TTC549 (cell line): Measurements from ENCODE around the gene DYNLT2B.
"Not testable (repeated sequence)": the region's sequence is repeated elsewhere in the genome, so short reads cannot be mapped to it uniquely, and the experiment has no call there.

Experiments
- FAIRE-seq: peaks from 2 replicates; lab custom pipeline; 2012; peaks lifted over from hg19 to GRCh38; lab: Jason Lieb, UNC

DYNLT2B gene

GRCh38 chr3:196317687-196318467 is at the start of gene DYNLT2B:
DYNLT2B (minus strand) TSS chr3:196318240; CDS start chr3:196318152, 88 bp downstream.
- no peak for FAIRE-seq

DNA sequence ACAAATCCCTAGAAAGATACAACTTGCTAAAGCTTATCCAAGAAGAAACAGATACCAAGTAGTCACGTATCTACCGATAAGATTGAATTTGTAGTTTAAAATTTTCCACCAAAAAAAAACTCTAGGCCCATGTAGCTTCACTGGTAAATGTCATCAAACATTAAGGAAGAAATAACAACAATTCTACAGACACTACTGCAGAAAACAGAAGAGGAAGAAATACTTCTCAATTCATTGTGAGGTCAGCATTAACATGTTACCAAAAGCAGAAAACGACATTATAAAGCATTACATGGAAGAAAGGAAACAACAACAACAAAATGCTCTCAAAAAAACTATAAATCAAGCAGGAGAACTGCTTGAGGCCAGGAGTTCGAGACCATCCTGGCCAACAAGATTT is 47.7 kb upstream of the DYNLT2B start:
- no peak for FAIRE-seq

- FAIRE-seq = no peak
Measured at GRCh38 chr3:196360586-196360985, 42.5 kb upstream of the DYNLT2B start.

GRCh38 chr3:196358540-196358939 is 40.5 kb upstream of the DYNLT2B start:
- not testable (repeated sequence) for FAIRE-seq

- no peak for FAIRE-seq
Measured at GRCh38 chr3:196357905-196358304, 39.9 kb upstream of the DYNLT2B start.

DNA sequence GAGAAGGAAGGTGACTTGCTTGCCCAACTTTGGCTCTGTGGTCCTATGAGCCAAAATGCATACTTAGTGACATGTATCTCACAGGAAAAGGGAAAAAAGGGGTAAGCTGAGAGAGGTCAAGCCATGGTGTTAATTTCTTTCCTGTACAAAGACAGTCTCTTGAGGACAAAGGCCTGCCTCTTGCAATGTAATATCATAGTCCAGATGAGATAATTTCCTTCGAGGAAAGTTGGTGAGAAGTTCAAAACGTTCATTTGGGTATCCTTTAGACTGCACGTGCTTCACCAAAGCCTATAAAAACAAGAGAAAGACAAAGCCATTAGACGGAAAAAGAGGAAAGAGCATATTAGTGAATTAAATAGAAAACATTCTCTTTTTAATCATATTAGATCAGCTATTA is 38.5 kb upstream of the DYNLT2B start:
- FAIRE-seq = no peak

GRCh38 chr3:196355668-196356067 is 37.6 kb upstream of the DYNLT2B start:
- no peak for FAIRE-seq

- no peak for FAIRE-seq
Measured at GRCh38 chr3:196354132-196354531, 36.1 kb upstream of the DYNLT2B start.

- no peak for FAIRE-seq
Measured at GRCh38 chr3:196351541-196351940, 33.5 kb upstream of the DYNLT2B start.

GRCh38 chr3:196350067-196350466 is 32.0 kb upstream of the DYNLT2B start:
- no peak for FAIRE-seq

DNA sequence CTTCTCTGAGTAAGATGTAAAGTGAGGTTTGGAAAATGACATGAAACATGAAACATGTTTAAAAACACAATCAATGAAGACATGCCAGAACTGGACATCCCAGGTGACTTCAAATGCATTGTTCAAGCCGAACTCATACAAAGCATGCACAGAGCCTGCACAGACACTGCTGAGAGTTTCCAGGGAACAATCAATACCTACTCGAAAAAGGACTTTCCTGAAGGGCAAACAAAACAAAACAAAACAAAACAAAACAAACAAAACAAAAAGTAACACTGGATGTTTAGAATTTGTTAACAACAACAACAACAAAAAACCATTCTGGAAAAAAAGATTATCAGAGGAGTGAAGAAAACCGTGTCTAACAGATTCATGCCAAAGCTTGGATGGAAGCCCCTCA is 30.7 kb upstream of the DYNLT2B start:
- no peak for FAIRE-seq

DNA sequence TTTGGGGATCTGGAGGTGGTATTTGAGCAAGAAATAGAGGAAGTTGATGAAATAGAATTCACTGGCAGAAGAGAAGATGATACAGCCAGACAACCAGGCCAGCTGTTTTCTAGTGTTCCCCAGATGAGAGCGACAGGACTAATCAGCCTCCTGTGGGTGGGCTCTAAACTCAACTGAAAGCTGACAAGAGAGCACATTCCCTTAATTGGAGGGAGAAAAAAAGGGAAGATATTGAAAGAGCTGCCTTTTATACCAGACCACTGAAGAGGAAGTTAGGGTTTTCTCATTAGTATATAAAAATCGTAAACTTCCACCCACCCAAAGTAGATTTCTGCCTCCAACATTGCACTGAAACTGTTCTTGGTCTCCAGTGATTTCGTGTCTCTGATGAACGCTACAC is 26.6 kb upstream of the DYNLT2B start:
- FAIRE-seq = no peak

GRCh38 chr3:196343917-196344316 is 25.9 kb upstream of the DYNLT2B start:
- not testable (repeated sequence) for FAIRE-seq

- FAIRE-seq = no peak
Measured at GRCh38 chr3:196341137-196341536, 23.1 kb upstream of the DYNLT2B start.

DNA sequence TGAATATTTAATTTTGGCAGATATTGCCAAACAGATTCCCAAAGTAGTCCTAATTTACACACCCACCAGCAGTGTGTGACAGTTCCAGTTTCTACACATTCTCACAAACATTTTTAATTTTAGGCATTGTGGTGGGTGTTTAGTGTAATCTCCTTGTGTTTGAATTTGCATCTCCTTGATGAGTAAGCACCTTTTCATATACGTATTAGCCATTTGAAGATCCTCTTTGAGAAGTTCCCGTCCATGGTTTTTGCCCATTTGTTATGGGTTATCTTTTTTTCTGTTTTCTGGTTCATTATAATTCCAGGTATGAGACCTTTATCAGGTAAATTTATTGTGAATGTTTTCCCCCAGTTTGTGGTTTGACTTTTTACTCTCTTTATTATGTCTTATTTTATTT is 22.4 kb upstream of the DYNLT2B start:
- no peak for FAIRE-seq

- no peak for FAIRE-seq
Measured at GRCh38 chr3:196339493-196340254, 21.6 kb upstream of the DYNLT2B start.

GRCh38 chr3:196339044-196339443 is 21.0 kb upstream of the DYNLT2B start:
- FAIRE-seq = no peak

DNA sequence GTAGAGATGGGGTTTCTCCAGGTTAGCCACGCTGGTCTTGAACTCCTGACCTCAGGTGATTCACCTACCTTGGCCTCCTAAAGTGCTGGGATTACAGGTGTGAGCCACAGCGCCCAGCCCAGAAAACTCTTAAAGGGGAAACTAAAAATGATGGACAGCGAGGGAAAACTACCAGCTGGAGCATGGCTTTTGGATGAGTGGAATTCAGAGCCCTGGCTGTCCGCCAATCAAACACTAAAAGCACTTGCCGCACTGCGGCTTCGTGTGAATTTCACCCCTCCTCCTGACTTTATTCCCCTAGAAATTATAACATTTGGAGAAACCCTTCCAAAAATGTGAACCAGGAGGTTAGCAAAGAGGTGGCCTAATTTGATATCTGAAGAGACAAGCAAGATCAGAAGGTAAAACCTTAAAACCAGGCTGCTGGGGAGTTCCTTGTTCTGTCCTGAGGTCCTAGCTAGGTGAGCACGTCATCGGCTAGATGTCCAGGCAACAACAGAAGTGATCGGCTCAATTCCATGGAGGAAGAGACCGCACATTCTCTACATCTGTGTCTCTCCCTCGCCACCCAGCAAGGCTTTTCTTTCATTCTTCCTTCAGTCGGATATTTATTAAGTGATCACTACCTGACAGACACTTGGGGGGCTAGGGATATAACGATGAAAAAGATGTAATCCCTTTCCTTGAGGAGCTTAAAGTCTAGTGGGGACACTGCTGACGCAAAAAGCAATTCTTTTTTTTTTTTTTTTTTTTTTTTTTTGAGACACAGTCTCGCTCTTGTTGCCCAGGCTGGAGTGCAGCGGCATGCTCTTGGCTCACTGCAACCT is 18.5 kb upstream of the DYNLT2B start:
- no peak for FAIRE-seq

DNA sequence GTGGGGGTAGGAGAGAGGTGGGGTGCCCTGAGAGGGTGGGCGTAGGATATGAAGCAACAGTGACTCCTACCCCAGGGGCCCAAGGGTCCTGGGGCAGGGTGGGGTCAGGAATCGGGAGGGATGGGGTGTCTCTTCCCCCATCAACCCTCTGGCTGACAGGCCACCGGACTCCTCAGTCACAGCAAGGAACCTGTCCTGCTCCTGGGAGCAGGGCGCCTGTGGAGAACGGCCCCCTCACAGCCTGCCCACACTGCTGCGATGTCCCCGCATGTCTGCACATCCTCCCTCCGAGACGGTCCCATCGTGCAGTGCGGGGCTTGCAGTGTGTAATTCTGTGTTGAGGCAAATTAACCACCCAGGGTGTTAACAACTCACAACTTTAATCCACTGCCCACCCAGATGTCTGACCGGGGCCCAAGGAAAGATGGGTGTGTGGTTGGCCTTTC is 17.5 kb upstream of the DYNLT2B start:
- no peak for FAIRE-seq

DNA sequence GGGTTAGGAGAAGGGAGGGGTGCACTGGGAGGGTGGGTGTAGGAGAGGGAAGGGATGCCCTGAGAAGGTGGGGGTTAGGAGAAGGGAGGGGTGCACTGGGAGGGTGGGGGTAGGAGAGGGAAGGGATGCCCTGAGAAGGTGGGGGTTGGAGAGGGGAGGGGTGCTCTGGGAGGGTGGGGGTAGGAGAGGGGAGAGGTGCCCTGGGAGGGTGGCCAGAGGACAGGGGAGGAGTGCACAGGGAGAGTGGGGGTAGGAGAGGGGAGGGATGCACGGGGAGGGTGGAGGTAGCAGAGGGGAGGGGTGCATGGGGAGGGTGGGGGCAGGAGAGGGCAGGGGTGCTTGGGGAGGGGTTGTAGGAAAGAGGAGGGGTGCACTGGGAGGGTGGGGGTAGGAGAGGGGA is 16.9 kb upstream of the DYNLT2B start:
- no peak for FAIRE-seq

- FAIRE-seq = no peak
Measured at GRCh38 chr3:196332168-196332567, 14.1 kb upstream of the DYNLT2B start.

DNA sequence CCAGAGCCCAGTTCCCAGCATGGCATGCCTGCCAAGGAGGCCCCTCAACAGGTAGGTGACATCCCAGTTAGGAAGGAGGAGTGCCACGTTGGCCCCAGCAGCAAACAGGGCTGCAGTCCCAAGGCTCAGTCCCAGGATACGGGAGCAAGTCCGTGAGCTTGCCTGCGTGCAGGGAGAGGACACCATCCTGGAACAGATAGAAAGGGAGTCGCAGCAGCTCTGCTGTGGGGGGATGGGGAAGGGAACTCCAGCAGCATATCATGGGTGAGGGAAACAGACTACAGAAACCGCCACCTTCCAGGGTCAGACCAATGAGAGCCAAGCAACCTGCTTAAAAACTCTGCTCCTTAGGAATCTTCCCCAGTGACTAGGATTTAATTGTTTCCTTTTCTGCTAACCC is 9.4 kb upstream of the DYNLT2B start:
- FAIRE-seq = no peak

GRCh38 chr3:196326936-196327335 is 8.9 kb upstream of the DYNLT2B start:
- FAIRE-seq = no peak
